WTC11 (cell line): ENCODE results near the gene NKAPL. TPM values are rescaled to one million over a fixed set of nuclear protein-coding genes. Genes with fewer than 3 reads are reported as not detected.
"Not testable (repeated sequence)": the region's sequence is repeated elsewhere in the genome, so short reads cannot be mapped to it uniquely, and the experiment has no call there.

ENCODE experiments used
- ATAC-seq: fragments of 200-7000 bp; cut with Tn5 transposase; 2 replicates; pipeline ENCODE4 v1.10.0; 2021; ENCODE audit warnings: mild to moderate bottlenecking, moderate library complexity
- CTCF ChIA-PET: fragments of 300-600 bp; sonication (Branson Sonifier 250); formaldehyde crosslinking; loops from one replicate; lab custom pipeline; 2021; ENCODE audit warnings: antibody characterized with exemption; lab: Charles Lee
- POLR2A ChIA-PET: fragments of 350-600 bp; sonication (Branson Sonifier 250); formaldehyde crosslinking; loops from one replicate; lab custom pipeline; 2021; ENCODE audit warnings: antibody characterized with exemption; lab: Charles Lee
- DNase-seq: peaks from one replicate; pipeline ENCODE4 v3.0.0; 2021; ENCODE audit warnings: low spot score
- H3K27ac Mint-ChIP-seq: 2 replicates; pipeline ENCODE4 v1.8.0; 2021; ENCODE audit warnings: mixed read lengths
- H3K27me3 Mint-ChIP-seq: 2 replicates; pipeline ENCODE4 v1.8.0; 2021; ENCODE audit warnings: low read depth, mild to moderate bottlenecking, moderate library complexity, mixed read lengths
- H3K36me3 Mint-ChIP-seq: 2 replicates; pipeline ENCODE4 v1.8.0; 2021; ENCODE audit warnings: mixed read lengths
- H3K4me1 Mint-ChIP-seq: 2 replicates; pipeline ENCODE4 v1.8.0; 2022; ENCODE audit warnings: mixed read lengths
- H3K4me3 Mint-ChIP-seq: 2 replicates; pipeline ENCODE4 v1.8.0; 2021; ENCODE audit warnings: mild to moderate bottlenecking, moderate library complexity, mixed read lengths
- H3K9me3 Mint-ChIP-seq: 2 replicates; pipeline ENCODE4 v1.8.0; 2021; ENCODE audit warnings: mixed read lengths
- CREM ChIP-seq: sonication (generic); formaldehyde crosslinking; IDR thresholded peaks from 2 replicates; pipeline ENCODE4 v1.8.1; 2022; ENCODE audit warnings: mild to moderate bottlenecking, missing genetic modification reagents, moderate library complexity
- ERG ChIP-seq: fragments of 250-450 bp; sonication (Bioruptor Pico); IDR thresholded peaks from 2 replicates; pipeline ENCODE4 v1.8.0; 2021; ENCODE audit warnings: mild to moderate bottlenecking
- HMGA2 ChIP-seq: fragments of 250-450 bp; sonication (Bioruptor Pico); IDR thresholded peaks from 2 replicates; pipeline ENCODE4 v1.4.0; 2021; ENCODE audit warnings: mild to moderate bottlenecking, moderate library complexity
- JUN ChIP-seq: sonication (generic); formaldehyde crosslinking; IDR thresholded peaks from 2 replicates; pipeline ENCODE4 v1.8.0; 2023; ENCODE audit warnings: mild to moderate bottlenecking, missing genetic modification reagents
- PRDM15 ChIP-seq: sonication (generic); formaldehyde crosslinking; IDR thresholded peaks from 2 replicates; pipeline ENCODE4 v1.8.0; 2022; ENCODE audit warnings: missing genetic modification reagents
- PRRX2 ChIP-seq: fragments of 250-450 bp; sonication (Bioruptor Pico); IDR thresholded peaks from 2 replicates; pipeline ENCODE4 v1.8.0; 2021; ENCODE audit warnings: mild to moderate bottlenecking
- SMAD3 ChIP-seq: sonication (generic); formaldehyde crosslinking; IDR thresholded peaks from 2 replicates; pipeline ENCODE4 v1.8.0; 2022; ENCODE audit warnings: missing genetic modification reagents, mild to moderate bottlenecking, borderline replicate concordance
- SOX15 ChIP-seq: fragments of 250-450 bp; sonication (Bioruptor Pico); IDR thresholded peaks from 2 replicates; pipeline ENCODE4 v1.9.0; 2021; ENCODE audit warnings: mild to moderate bottlenecking
- ZNF281 ChIP-seq: sonication (generic); formaldehyde crosslinking; IDR thresholded peaks from 2 replicates; pipeline ENCODE4 v1.8.0; 2023; ENCODE audit warnings: mild to moderate bottlenecking, missing genetic modification reagents
- ZNF423 ChIP-seq: fragments of 250-450 bp; sonication (Bioruptor Pico); IDR thresholded peaks from 2 replicates; pipeline ENCODE4 v2.1.2; 2022; ENCODE audit warnings: mild to moderate bottlenecking, moderate library complexity
- total RNA-seq: library from RNA; stranded (reverse); gene quantifications from 3 replicates; pipeline ENCODE4 v1.2.3, GENCODE V29; 2021
- TF ChIP-seq, protein P1 (sequence below): sonication (generic); formaldehyde crosslinking; IDR thresholded peaks from 2 replicates; pipeline ENCODE4 v1.8.0; 2022; ENCODE audit warnings: mild to moderate bottlenecking, missing genetic modification reagents
- TF ChIP-seq, protein P2 (sequence below): sonication (generic); formaldehyde crosslinking; IDR thresholded peaks from 2 replicates; pipeline ENCODE4 v1.8.1; 2022; ENCODE audit warnings: low read depth, mild to moderate bottlenecking, moderate library complexity, missing genetic modification reagents, borderline replicate concordance

Gene NKAPL
- total RNA-seq, 1 experiment from 2014 or later: 0.26 TPM

- TF ChIP-seq ERG (no peak), SMAD3 (no peak)
Measured at GRCh38 chr6:28296520-28297060, 37.5 kb downstream of the NKAPL start (continued).

GRCh38 chr6:28303570-28303969, 44.5 kb downstream of the NKAPL start:
- POLR2A ChIA-PET: no interaction called here
- CTCF ChIA-PET: no interaction called here
- Mint-ChIP-seq H3K9me3 (peaks cover 23% of the 10 kb centered on the region), H3K27ac (no peak overlapping the region), H3K36me3 (no peaks in the 10 kb centered on the region), H3K4me1 (no peaks in the 10 kb centered on the region), H3K27me3 (no peaks in the 10 kb centered on the region), H3K4me3 (no peak overlapping the region)
- TF ChIP-seq PRRX2 (CRISPR knock-in tag) (no peak), JUN (CRISPR knock-in tag) (no peak), ZNF281 (CRISPR knock-in tag) (no peak), SOX15 (CRISPR knock-in tag) (no peak), HMGA2 (CRISPR knock-in tag) (no peak), PRDM15 (CRISPR knock-in tag) (no peak), ZNF423 (no peak), CREM (no peak)
- TF ChIP-seq, protein P1, sequence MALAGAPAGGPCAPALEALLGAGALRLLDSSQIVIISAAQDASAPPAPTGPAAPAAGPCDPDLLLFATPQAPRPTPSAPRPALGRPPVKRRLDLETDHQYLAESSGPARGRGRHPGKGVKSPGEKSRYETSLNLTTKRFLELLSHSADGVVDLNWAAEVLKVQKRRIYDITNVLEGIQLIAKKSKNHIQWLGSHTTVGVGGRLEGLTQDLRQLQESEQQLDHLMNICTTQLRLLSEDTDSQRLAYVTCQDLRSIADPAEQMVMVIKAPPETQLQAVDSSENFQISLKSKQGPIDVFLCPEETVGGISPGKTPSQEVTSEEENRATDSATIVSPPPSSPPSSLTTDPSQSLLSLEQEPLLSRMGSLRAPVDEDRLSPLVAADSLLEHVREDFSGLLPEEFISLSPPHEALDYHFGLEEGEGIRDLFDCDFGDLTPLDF (CRISPR knock-in tag): no peak
- TF ChIP-seq, protein P2, sequence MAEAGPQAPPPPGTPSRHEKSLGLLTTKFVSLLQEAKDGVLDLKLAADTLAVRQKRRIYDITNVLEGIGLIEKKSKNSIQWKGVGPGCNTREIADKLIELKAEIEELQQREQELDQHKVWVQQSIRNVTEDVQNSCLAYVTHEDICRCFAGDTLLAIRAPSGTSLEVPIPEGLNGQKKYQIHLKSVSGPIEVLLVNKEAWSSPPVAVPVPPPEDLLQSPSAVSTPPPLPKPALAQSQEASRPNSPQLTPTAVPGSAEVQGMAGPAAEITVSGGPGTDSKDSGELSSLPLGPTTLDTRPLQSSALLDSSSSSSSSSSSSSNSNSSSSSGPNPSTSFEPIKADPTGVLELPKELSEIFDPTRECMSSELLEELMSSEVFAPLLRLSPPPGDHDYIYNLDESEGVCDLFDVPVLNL (CRISPR knock-in tag): no peak
- no peak for DNase-seq
- ATAC-seq: no peak

GRCh38 chr6:28306363-28306762, 47.3 kb downstream of the NKAPL start:
- peaks cover 25% of the 10 kb centered on the region for H3K9me3 Mint-ChIP-seq
- ATAC-seq, H3K36me3 Mint-ChIP-seq, H3K4me3 Mint-ChIP-seq, H3K27ac Mint-ChIP-seq, H3K27me3 Mint-ChIP-seq, DNase-seq, CTCF ChIA-PET, POLR2A ChIA-PET: not testable (repeated sequence)
- peaks cover 23% of the 10 kb centered on the region for H3K4me1 Mint-ChIP-seq

Other genes with a start within 250 kb of the NKAPL start
- 8.0 to 9.4 TPM (median 9.2 TPM) in 3 replicates for gene ZNF165, start 178.7 kb upstream of the NKAPL start, total RNA-seq
- 5.7 to 7.3 TPM (median 7.1 TPM) in 3 replicates for gene ZSCAN16, start 134.7 kb upstream of the NKAPL start, total RNA-seq
- 21.7 to 22.9 TPM (median 22.7 TPM) in 3 replicates for gene ZKSCAN8, start 117.4 kb upstream of the NKAPL start, total RNA-seq
- 13.0 to 15.1 TPM (median 14.5 TPM) in 3 replicates for gene ZSCAN9, start 34.0 kb upstream of the NKAPL start, total RNA-seq
- gene ZKSCAN4, start 7.0 kb upstream of the NKAPL start, total RNA-seq: 6.4 to 7.3 TPM (median 7.0 TPM) in 3 replicates
- gene ZSCAN26, start 7.8 kb downstream of the NKAPL start, total RNA-seq: 5.2 to 7.5 TPM (median 6.6 TPM) in 3 replicates
- 6.8 to 7.5 TPM (median 6.9 TPM) in 3 replicates for gene PGBD1, start 22.3 kb downstream of the NKAPL start, total RNA-seq
- gene ZSCAN31, start 76.9 kb downstream of the NKAPL start, total RNA-seq: 6.6 to 9.1 TPM (median 7.4 TPM) in 3 replicates
- 5.4 to 8.4 TPM (median 6.8 TPM) in 3 replicates for gene ZKSCAN3, start 90.7 kb downstream of the NKAPL start, total RNA-seq
- 7.8 to 8.5 TPM (median 8.3 TPM) in 3 replicates for gene ZSCAN12, start 140.4 kb downstream of the NKAPL start, total RNA-seq
- 8.7 to 9.3 TPM (median 9.0 TPM) in 3 replicates for gene ZSCAN23, start 184.2 kb downstream of the NKAPL start, total RNA-seq